ENCODE data around the gene ASB1.

Gene ASB1

GRCh38 chr2:238449241-238449640 lies 22.5 kb downstream of the ASB1 start:
- Histone ChIP-seq H3K23ac (ENCODE audit: low read depth, low read length, poor library complexity) (no peak overlapping the region), H3K36me3 (replicated peaks in 1 of 2; ENCODE audit: control insufficient read depth in 2 of 2, insufficient read depth in 2 of 2, low read length in 2 of 2) (peaks cover 44 to 87% of the 10 kb centered on the region in 2 donors), H3K4me2 (ENCODE audit: insufficient read depth, low read length, poor library complexity, severe bottlenecking) (no peak overlapping the region), H3K4ac (ENCODE audit: low read length) (no peak overlapping the region), H2BK5ac (ENCODE audit: low read length) (no peak overlapping the region), H3K27ac (replicated peaks; ENCODE audit: low read length) (no peak overlapping the region), H2AFZ (ENCODE audit: low read length) (no peak overlapping the region), H3K79me1 (ENCODE audit: low read depth, low read length) (peaks cover 10% of the 10 kb centered on the region), H2AK5ac (ENCODE audit: low read depth, low read length) (no peak overlapping the region), H3K9me3 (replicated peaks in 1 of 2; ENCODE audit: control insufficient read depth in 2 of 2, insufficient read depth in 1 of 2, low read depth in 1 of 2, low read length in 2 of 2) (peaks cover 0 to 1% of the 10 kb centered on the region in 2 donors), H3K9ac (ENCODE audit: low read depth, low read length, poor library complexity) (no peak overlapping the region), H3K14ac (ENCODE audit: low read length) (no peak overlapping the region), H4K91ac (ENCODE audit: low read depth, low read length, poor library complexity) (no peak overlapping the region), H2BK120ac (ENCODE audit: low read depth, low read length) (no peak overlapping the region), H4K8ac (ENCODE audit: low read depth, low read length) (no peak overlapping the region), H3K27me3 (ENCODE audit: control insufficient read depth in 3 of 3, insufficient read depth in 3 of 3, low read depth in 1 of 3, low read length in 3 of 3) (no peaks in the 10 kb centered on the region), H2BK12ac (ENCODE audit: low read length) (no peak overlapping the region), H3K4me1 (ENCODE audit: control insufficient read depth in 2 of 2, insufficient read depth in 1 of 2, low read depth in 1 of 2, low read length in 2 of 2) (peaks cover 3 to 4% of the 10 kb centered on the region in 2 donors), H3K4me3 (ENCODE audit: low read length in 2 of 2) (no peak overlapping the region), H3K18ac (ENCODE audit: low read length) (no peak overlapping the region), H2BK15ac (ENCODE audit: low read length) (no peak overlapping the region)
- no CpG with 5 or more reads among the region's 8 CpGs for WGBS, 2 donors (ENCODE audit: extremely low coverage in 2 of 2, insufficient read length in 2 of 2, insufficient replicate concordance in 1 of 2)
- no peak for DNase-seq (ENCODE audit: low spot score)

GRCh38 chr2:238449909-238450417 lies 23.2 kb downstream of the ASB1 start:
- Histone ChIP-seq H3K27ac (replicated peaks; ENCODE audit: low read length) (no peak overlapping the region), H2BK12ac (ENCODE audit: low read length) (no peak overlapping the region), H2AFZ (ENCODE audit: low read length) (no peak overlapping the region), H2BK120ac (ENCODE audit: low read depth, low read length) (no peak overlapping the region), H4K8ac (ENCODE audit: low read depth, low read length) (no peak overlapping the region), H2BK15ac (ENCODE audit: low read length) (no peak overlapping the region), H3K4me2 (ENCODE audit: insufficient read depth, low read length, poor library complexity, severe bottlenecking) (no peak overlapping the region), H2AK5ac (ENCODE audit: low read depth, low read length) (no peak overlapping the region), H3K79me1 (ENCODE audit: low read depth, low read length) (peaks cover 10% of the 10 kb centered on the region), H3K14ac (ENCODE audit: low read length) (no peak overlapping the region), H3K9me3 (replicated peaks in 1 of 2; ENCODE audit: control insufficient read depth in 2 of 2, insufficient read depth in 1 of 2, low read depth in 1 of 2, low read length in 2 of 2) (peaks cover 0 to 1% of the 10 kb centered on the region in 2 donors), H3K23ac (ENCODE audit: low read depth, low read length, poor library complexity) (no peak overlapping the region), H4K91ac (ENCODE audit: low read depth, low read length, poor library complexity) (no peak overlapping the region), H3K4ac (ENCODE audit: low read length) (no peak overlapping the region), H3K4me3 (ENCODE audit: low read length in 2 of 2) (no peak overlapping the region), H3K9ac (ENCODE audit: low read depth, low read length, poor library complexity) (no peak overlapping the region), H3K4me1 (ENCODE audit: control insufficient read depth in 2 of 2, insufficient read depth in 1 of 2, low read depth in 1 of 2, low read length in 2 of 2) (peaks cover 3 to 4% of the 10 kb centered on the region in 2 donors), H2BK5ac (ENCODE audit: low read length) (no peak overlapping the region), H3K27me3 (ENCODE audit: control insufficient read depth in 3 of 3, insufficient read depth in 3 of 3, low read depth in 1 of 3, low read length in 3 of 3) (no peaks in the 10 kb centered on the region), H3K36me3 (replicated peaks in 1 of 2; ENCODE audit: control insufficient read depth in 2 of 2, insufficient read depth in 2 of 2, low read length in 2 of 2) (peaks cover 39 to 80% of the 10 kb centered on the region in 2 donors), H3K18ac (ENCODE audit: low read length) (no peak overlapping the region)
- WGBS, 2 donors (ENCODE audit: extremely low coverage in 2 of 2, insufficient read length in 2 of 2, insufficient replicate concordance in 1 of 2): no CpG with 5 or more reads among the region's 9 CpGs
- no peak for DNase-seq (ENCODE audit: low spot score)

GRCh38 chr2:238450440-238450861 lies 23.7 kb downstream of the ASB1 start:
- H2AFZ ChIP-seq (ENCODE audit: low read length): no peak overlapping the region
- no peak overlapping the region for H3K23ac ChIP-seq (ENCODE audit: low read depth, low read length, poor library complexity)
- H2BK15ac ChIP-seq (ENCODE audit: low read length): no peak overlapping the region
- no peak overlapping the region for H4K91ac ChIP-seq (ENCODE audit: low read depth, low read length, poor library complexity)
- no peak overlapping the region for H2AK5ac ChIP-seq (ENCODE audit: low read depth, low read length)
- H3K4me2 ChIP-seq (ENCODE audit: insufficient read depth, low read length, poor library complexity, severe bottlenecking): no peak overlapping the region
- no peaks in the 10 kb centered on the region for H3K27me3 ChIP-seq (ENCODE audit: control insufficient read depth in 3 of 3, insufficient read depth in 3 of 3, low read depth in 1 of 3, low read length in 3 of 3)
- H2BK12ac ChIP-seq (ENCODE audit: low read length): no peak overlapping the region
- no peak overlapping the region for H3K9ac ChIP-seq (ENCODE audit: low read depth, low read length, poor library complexity)
- WGBS, 2 donors (ENCODE audit: extremely low coverage in 2 of 2, insufficient read length in 2 of 2, insufficient replicate concordance in 1 of 2): no CpG with 5 or more reads among the region's 11 CpGs
- no peak overlapping the region for H3K27ac ChIP-seq (replicated peaks; ENCODE audit: low read length)
- H3K4ac ChIP-seq (ENCODE audit: low read length): no peak overlapping the region
- no peak overlapping the region for H3K4me3 ChIP-seq (ENCODE audit: low read length in 2 of 2)
- no peak overlapping the region for H2BK5ac ChIP-seq (ENCODE audit: low read length)
- H3K18ac ChIP-seq (ENCODE audit: low read length): no peak overlapping the region
- H3K36me3 ChIP-seq (replicated peaks in 1 of 2; ENCODE audit: control insufficient read depth in 2 of 2, insufficient read depth in 2 of 2, low read length in 2 of 2): peaks cover 37 to 75% of the 10 kb centered on the region in 2 donors
- H3K4me1 ChIP-seq (ENCODE audit: control insufficient read depth in 2 of 2, insufficient read depth in 1 of 2, low read depth in 1 of 2, low read length in 2 of 2): peaks cover 3 to 4% of the 10 kb centered on the region in 2 donors
- peaks cover 1 to 2% of the 10 kb centered on the region in 2 donors for H3K9me3 ChIP-seq (replicated peaks in 1 of 2; ENCODE audit: control insufficient read depth in 2 of 2, insufficient read depth in 1 of 2, low read depth in 1 of 2, low read length in 2 of 2)
- no peak overlapping the region for H2BK120ac ChIP-seq (ENCODE audit: low read depth, low read length)
- no peak overlapping the region for H4K8ac ChIP-seq (ENCODE audit: low read depth, low read length)
- DNase-seq (ENCODE audit: low spot score): no peak
- H3K79me1 ChIP-seq (ENCODE audit: low read depth, low read length): peaks cover 10% of the 10 kb centered on the region
- no peak overlapping the region for H3K14ac ChIP-seq (ENCODE audit: low read length)

GRCh38 chr2:238453842-238454241 lies 27.1 kb downstream of the ASB1 start:
- no CpG with 5 or more reads among the region's 4 CpGs for WGBS, 2 donors (ENCODE audit: extremely low coverage in 2 of 2, insufficient read length in 2 of 2, insufficient replicate concordance in 1 of 2)
- H2BK15ac ChIP-seq (ENCODE audit: low read length): no peak overlapping the region
- no peak overlapping the region for H3K4me2 ChIP-seq (ENCODE audit: insufficient read depth, low read length, poor library complexity, severe bottlenecking)
- no peak overlapping the region for H3K9ac ChIP-seq (ENCODE audit: low read depth, low read length, poor library complexity)
- peaks cover 11 to 13% of the 10 kb centered on the region in 2 donors for H3K9me3 ChIP-seq (replicated peaks in 1 of 2; ENCODE audit: control insufficient read depth in 2 of 2, insufficient read depth in 1 of 2, low read depth in 1 of 2, low read length in 2 of 2)
- no peak overlapping the region for H3K23ac ChIP-seq (ENCODE audit: low read depth, low read length, poor library complexity)
- no peak overlapping the region for H3K14ac ChIP-seq (ENCODE audit: low read length)
- no peak overlapping the region for H2AFZ ChIP-seq (ENCODE audit: low read length)
- H3K4me1 ChIP-seq (ENCODE audit: control insufficient read depth in 2 of 2, insufficient read depth in 1 of 2, low read depth in 1 of 2, low read length in 2 of 2): peaks cover 3 to 4% of the 10 kb centered on the region in 2 donors
- H2BK12ac ChIP-seq (ENCODE audit: low read length): no peak overlapping the region
- DNase-seq (ENCODE audit: low spot score): no peak
- H3K79me1 ChIP-seq (ENCODE audit: low read depth, low read length): peaks cover 5% of the 10 kb centered on the region
- no peak overlapping the region for H2AK5ac ChIP-seq (ENCODE audit: low read depth, low read length)
- H4K8ac ChIP-seq (ENCODE audit: low read depth, low read length): no peak overlapping the region
- peaks cover 16 to 41% of the 10 kb centered on the region in 2 donors for H3K36me3 ChIP-seq (replicated peaks in 1 of 2; ENCODE audit: control insufficient read depth in 2 of 2, insufficient read depth in 2 of 2, low read length in 2 of 2)
- no peak overlapping the region for H3K4me3 ChIP-seq (ENCODE audit: low read length in 2 of 2)
- no peak overlapping the region for H3K18ac ChIP-seq (ENCODE audit: low read length)
- H3K27me3 ChIP-seq (ENCODE audit: control insufficient read depth in 3 of 3, insufficient read depth in 3 of 3, low read depth in 1 of 3, low read length in 3 of 3): no peaks in the 10 kb centered on the region
- no peak overlapping the region for H2BK120ac ChIP-seq (ENCODE audit: low read depth, low read length)
- no peak overlapping the region for H3K4ac ChIP-seq (ENCODE audit: low read length)
- H4K91ac ChIP-seq (ENCODE audit: low read depth, low read length, poor library complexity): no peak overlapping the region
- no peak overlapping the region for H2BK5ac ChIP-seq (ENCODE audit: low read length)
- no peak overlapping the region for H3K27ac ChIP-seq (replicated peaks; ENCODE audit: low read length)
